ENCODE results near the gene GPR25.
A peak's percentile ranks its signal among the peaks of the same experiment; 100 is the strongest.

GPR25 gene

GRCh38 chr1:200872446-200873115, at the start of gene GPR25:
Gene GPR25, plus strand, starts transcription at chr1:200872981. Its CDS starts 57 bp downstream, at chr1:200873038.
- no peak within 1 kb of the TSS for H3K27ac ChIP-seq
- no peak for DNase-seq (ENCODE audit: low read depth, low spot score)

- no peak overlapping the region for H3K27ac ChIP-seq
- DNase-seq (ENCODE audit: low read depth, low spot score), result no peak
Observed at GRCh38 chr1:200831091-200831490, 41.7 kb upstream of the GPR25 start.

GRCh38 chr1:200834383-200834782, 38.4 kb upstream of the GPR25 start:
- no peak for DNase-seq (ENCODE audit: low read depth, low spot score)
- H3K27ac ChIP-seq, result no peak overlapping the region

GRCh38 chr1:200836213-200836612, 36.6 kb upstream of the GPR25 start:
- H3K27ac ChIP-seq, result no peak overlapping the region
- DNase-seq (ENCODE audit: low read depth, low spot score), result no peak

- no peak for DNase-seq (ENCODE audit: low read depth, low spot score)
- no peak overlapping the region for H3K27ac ChIP-seq
Observed at GRCh38 chr1:200837931-200838571, 34.7 kb upstream of the GPR25 start.

GRCh38 chr1:200838676-200839445, 33.9 kb upstream of the GPR25 start:
- no peak overlapping the region for H3K27ac ChIP-seq
- DNase-seq (ENCODE audit: low read depth, low spot score), result no peak

- no peak for DNase-seq (ENCODE audit: low read depth, low spot score)
- no peak overlapping the region for H3K27ac ChIP-seq
Observed at GRCh38 chr1:200845360-200845759, 27.4 kb upstream of the GPR25 start.

- no peak overlapping the region for H3K27ac ChIP-seq
- no peak for DNase-seq (ENCODE audit: low read depth, low spot score)
Observed at GRCh38 chr1:200846398-200846797, 26.4 kb upstream of the GPR25 start.

GRCh38 chr1:200849430-200849829, 23.4 kb upstream of the GPR25 start:
- no peak for DNase-seq (ENCODE audit: low read depth, low spot score)
- H3K27ac ChIP-seq, result no peak overlapping the region

GRCh38 chr1:200850554-200850953, 22.2 kb upstream of the GPR25 start:
- DNase-seq (ENCODE audit: low read depth, low spot score), result peak; percentile 16
- H3K27ac ChIP-seq, result peak overlapping the region; percentile 4

- DNase-seq (ENCODE audit: low read depth, low spot score), result no peak
- H3K27ac ChIP-seq, result no peak overlapping the region
Observed at GRCh38 chr1:200856716-200857357, 15.9 kb upstream of the GPR25 start.

- H3K27ac ChIP-seq, result no peak overlapping the region
- DNase-seq (ENCODE audit: low read depth, low spot score), result no peak
Observed at GRCh38 chr1:200857804-200858203, 15.0 kb upstream of the GPR25 start.

- no peak for DNase-seq (ENCODE audit: low read depth, low spot score)
- no peak overlapping the region for H3K27ac ChIP-seq
Observed at GRCh38 chr1:200861937-200862647, 10.7 kb upstream of the GPR25 start.

GRCh38 chr1:200862713-200863415, 9.9 kb upstream of the GPR25 start:
- no peak overlapping the region for H3K27ac ChIP-seq
- no peak for DNase-seq (ENCODE audit: low read depth, low spot score)

GRCh38 chr1:200866116-200866515, 6.7 kb upstream of the GPR25 start:
- no peak for DNase-seq (ENCODE audit: low read depth, low spot score)
- H3K27ac ChIP-seq, result no peak overlapping the region

GRCh38 chr1:200866521-200866920, 6.3 kb upstream of the GPR25 start:
- no peak overlapping the region for H3K27ac ChIP-seq
- no peak for DNase-seq (ENCODE audit: low read depth, low spot score)

GRCh38 chr1:200867018-200867811, 5.6 kb upstream of the GPR25 start:
- no peak overlapping the region for H3K27ac ChIP-seq
- DNase-seq (ENCODE audit: low read depth, low spot score), result no peak

GRCh38 chr1:200869376-200869752, 3.4 kb upstream of the GPR25 start:
- no peak for DNase-seq (ENCODE audit: low read depth, low spot score)
- no peak overlapping the region for H3K27ac ChIP-seq

Data from epithelial cell of prostate (primary cell).